CD4-positive, alpha-beta T cell treated with Interleukin-17A for 1 hour (primary cell): ENCODE results near the gene ZNF618.
"Not testable (repeated sequence)": the region's sequence is repeated elsewhere in the genome, so short reads cannot be mapped to it uniquely, and the experiment has no call there.

Experiments
- DNase-seq: peaks from one replicate; pipeline ENCODE4 v3.0.0-alpha.2; 2020

Gene ZNF618

GRCh38 chr9:114070188-114071103 is 194.3 kb downstream of the ZNF618 start:
- no peak for DNase-seq

GRCh38 chr9:114071197-114071795 is 195.2 kb downstream of the ZNF618 start:
- no peak for DNase-seq

GRCh38 chr9:114072184-114073140 is 196.4 kb downstream of the ZNF618 start:
- no peak for DNase-seq

- DNase-seq: no peak
Measured at GRCh38 chr9:114075602-114076001, 199.5 kb downstream of the ZNF618 start.

GRCh38 chr9:114076237-114077161 is 200.4 kb downstream of the ZNF618 start:
- no peak for DNase-seq

GRCh38 chr9:114077162-114077837 is 201.2 kb downstream of the ZNF618 start:
- DNase-seq: no peak

GRCh38 chr9:114078021-114078780 is 202.1 kb downstream of the ZNF618 start, which contains the start of gene AMBP:
AMBP (minus strand) TSS chr9:114078300; CDS start chr9:114078209, 91 bp downstream.
- DNase-seq: no peak

- no peak for DNase-seq
Measured at GRCh38 chr9:114078781-114079156, 202.7 kb downstream of the ZNF618 start.

- DNase-seq: no peak
Measured at GRCh38 chr9:114080195-114080772, 204.2 kb downstream of the ZNF618 start.

GRCh38 chr9:114080773-114081440 is 204.8 kb downstream of the ZNF618 start:
- no peak for DNase-seq

GRCh38 chr9:114081441-114082016 is 205.4 kb downstream of the ZNF618 start:
- no peak for DNase-seq

- peak; percentile 74 for DNase-seq
Measured at GRCh38 chr9:114082017-114082762, 206.1 kb downstream of the ZNF618 start.

- DNase-seq: not testable (repeated sequence)
Measured at GRCh38 chr9:114082763-114083412, 206.8 kb downstream of the ZNF618 start.

- no peak for DNase-seq
Measured at GRCh38 chr9:114083666-114084065, 207.6 kb downstream of the ZNF618 start.

GRCh38 chr9:114084282-114085073 is 208.4 kb downstream of the ZNF618 start:
- DNase-seq: no peak

- no peak for DNase-seq
Measured at GRCh38 chr9:114085387-114085789, 209.3 kb downstream of the ZNF618 start.

GRCh38 chr9:114086009-114086408 is 209.9 kb downstream of the ZNF618 start:
- no peak for DNase-seq
